ENCODE measurements around the gene S1PR4. TPM values are rescaled to one million over a fixed set of nuclear protein-coding genes. Genes with fewer than 3 reads are reported as not detected.

Gene S1PR4
- total and polyA plus RNA-seq, 2 donors (not counting 1 experiment from before 2014, with no cell fraction given) = 84.2 to 129 TPM

DNA sequence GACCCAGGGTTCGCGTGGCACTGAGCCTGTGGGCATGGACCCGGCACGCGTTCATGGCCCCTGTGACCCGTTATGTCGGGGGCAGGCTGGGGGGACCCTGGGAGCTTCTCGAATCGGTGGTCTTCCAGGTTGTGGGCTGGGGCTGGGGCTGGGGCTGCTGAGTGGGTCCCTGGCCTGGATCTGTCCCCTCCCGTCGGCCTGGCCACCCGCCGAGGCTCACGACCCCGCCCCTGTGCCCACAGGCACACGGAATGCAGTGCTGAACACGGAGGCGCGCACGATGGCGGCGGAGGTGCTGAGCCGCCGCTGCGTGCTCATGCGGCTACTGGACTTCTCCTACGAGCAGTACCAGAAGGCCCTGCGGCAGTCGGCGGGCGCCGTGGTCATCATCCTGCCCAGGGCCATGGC lies 13.7 kb downstream of the S1PR4 start:
- H2AFZ ChIP-seq (ENCODE audit: insufficient read depth, low read depth, low read length, poor library complexity, severe bottlenecking) = no peak overlapping the region
- H3K9me3 ChIP-seq (ENCODE audit: control extremely low read depth in 1 of 3, control insufficient read depth in 2 of 3, insufficient read depth in 1 of 3, low read length in 2 of 3) = peaks cover 0 to 11% (median 0%) of the 10 kb centered on the region in 3 donors
- POLR2A ChIA-PET = no interaction called here
- Mint-ChIP-seq H3K27ac (no peak overlapping the region), H3K4me1 (peaks cover 28% of the 10 kb centered on the region), H3K27me3 (no peaks in the 10 kb centered on the region), H3K9me3 (ENCODE audit: insufficient read depth) (no peaks in the 10 kb centered on the region), H3K4me3 (no peak overlapping the region)
- no peak overlapping the region for H3K4me3 ChIP-seq (ENCODE audit: control extremely low read depth in 1 of 5, extremely low read depth in 1 of 5, insufficient read depth in 1 of 5, low read depth in 2 of 5, low read length in 4 of 5)
- peaks cover 0 to 26% of the 10 kb centered on the region in 2 experiments for H3K36me3 ChIP-seq (replicated peaks in 1 of 2; ENCODE audit: control extremely low read depth in 1 of 2, control insufficient read depth in 1 of 2, extremely low read depth in 1 of 2, insufficient read depth in 2 of 2, low read length in 1 of 2)
- ATAC-seq (ENCODE audit: low read depth) (no peak), DNase-seq (no peak)
- H3K27ac ChIP-seq (ENCODE audit: low read length in 2 of 2) = no peak overlapping the region
- peaks cover 10 to 32% of the 10 kb centered on the region in 2 donors for H3K4me1 ChIP-seq (ENCODE audit: control insufficient read depth in 2 of 2, insufficient read depth in 2 of 2, low read length in 2 of 2)
- no peak overlapping the region for H3K4me2 ChIP-seq (replicated peaks; ENCODE audit: low read depth, low read length, poor library complexity, severe bottlenecking)
- no peak overlapping the region for H3K9ac ChIP-seq (ENCODE audit: low read length)
- H3K27me3 ChIP-seq (replicated peaks in 1 of 4; ENCODE audit: control extremely low read depth in 1 of 4, control insufficient read depth in 3 of 4, insufficient read depth in 4 of 4, low read length in 3 of 4) = no peaks in the 10 kb centered on the region
- WGBS (ENCODE audit: insufficient coverage) = 96% methylated on average over 32 of the region's 32 CpGs
- intact Hi-C loops (cut with micrococcal nuclease) = no loop called here
- peaks cover 68% of the 10 kb centered on the region for H4K20me1 ChIP-seq (ENCODE audit: control insufficient read depth, insufficient read depth, low read length, poor library complexity, severe bottlenecking)
- TF ChIP-seq, protein P1, sequence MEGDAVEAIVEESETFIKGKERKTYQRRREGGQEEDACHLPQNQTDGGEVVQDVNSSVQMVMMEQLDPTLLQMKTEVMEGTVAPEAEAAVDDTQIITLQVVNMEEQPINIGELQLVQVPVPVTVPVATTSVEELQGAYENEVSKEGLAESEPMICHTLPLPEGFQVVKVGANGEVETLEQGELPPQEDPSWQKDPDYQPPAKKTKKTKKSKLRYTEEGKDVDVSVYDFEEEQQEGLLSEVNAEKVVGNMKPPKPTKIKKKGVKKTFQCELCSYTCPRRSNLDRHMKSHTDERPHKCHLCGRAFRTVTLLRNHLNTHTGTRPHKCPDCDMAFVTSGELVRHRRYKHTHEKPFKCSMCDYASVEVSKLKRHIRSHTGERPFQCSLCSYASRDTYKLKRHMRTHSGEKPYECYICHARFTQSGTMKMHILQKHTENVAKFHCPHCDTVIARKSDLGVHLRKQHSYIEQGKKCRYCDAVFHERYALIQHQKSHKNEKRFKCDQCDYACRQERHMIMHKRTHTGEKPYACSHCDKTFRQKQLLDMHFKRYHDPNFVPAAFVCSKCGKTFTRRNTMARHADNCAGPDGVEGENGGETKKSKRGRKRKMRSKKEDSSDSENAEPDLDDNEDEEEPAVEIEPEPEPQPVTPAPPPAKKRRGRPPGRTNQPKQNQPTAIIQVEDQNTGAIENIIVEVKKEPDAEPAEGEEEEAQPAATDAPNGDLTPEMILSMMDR (IDR thresholded peaks at IDR 0.05) = no peak
- no peak for TF ChIP-seq EZH2 (IDR thresholded peaks at IDR 0.05; ENCODE audit: borderline replicate concordance, insufficient read depth, low read depth, low read length, poor library complexity, severe bottlenecking)
- peaks cover 68% of the 10 kb centered on the region for H3K79me2 ChIP-seq (ENCODE audit: control insufficient read depth, insufficient read depth, low read length)
- CTCF ChIA-PET = no interaction called here

DNA sequence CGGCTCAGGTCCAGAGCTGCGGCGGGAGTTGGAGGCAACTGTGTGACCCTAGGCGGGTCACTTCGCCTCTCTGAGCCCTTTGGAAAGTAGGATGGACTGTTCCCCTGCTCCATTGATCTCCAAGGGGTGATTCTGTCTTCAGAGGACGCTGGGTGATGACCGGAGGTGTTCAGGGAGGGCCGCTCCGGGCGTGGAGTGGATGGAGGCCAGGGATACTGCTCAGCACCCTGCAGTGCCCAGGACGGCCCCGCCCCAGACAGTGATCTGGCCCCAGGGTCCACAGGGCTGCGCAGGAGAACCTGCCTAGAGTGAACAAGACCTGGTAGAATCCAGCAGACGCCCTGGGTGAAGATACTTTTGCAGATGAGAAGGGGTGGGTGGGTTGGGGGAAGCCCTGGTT lies 14.1 kb downstream of the S1PR4 start:
- POLR2A ChIA-PET = no interaction called here
- H3K9me3 ChIP-seq (ENCODE audit: control extremely low read depth in 1 of 3, control insufficient read depth in 2 of 3, insufficient read depth in 1 of 3, low read length in 2 of 3) = peaks cover 0 to 11% (median 0%) of the 10 kb centered on the region in 3 donors
- H3K27ac ChIP-seq (ENCODE audit: low read length in 2 of 2) = no peak overlapping the region
- Mint-ChIP-seq H3K27me3 (no peaks in the 10 kb centered on the region), H3K4me3 (no peak overlapping the region), H3K9me3 (ENCODE audit: insufficient read depth) (no peaks in the 10 kb centered on the region), H3K27ac (no peak overlapping the region), H3K4me1 (peaks cover 24% of the 10 kb centered on the region)
- intact Hi-C loops (cut with micrococcal nuclease) = no loop called here
- no peak overlapping the region for H3K4me2 ChIP-seq (replicated peaks; ENCODE audit: low read depth, low read length, poor library complexity, severe bottlenecking)
- TF ChIP-seq, protein P1 (IDR thresholded peaks at IDR 0.05) = no peak
- no peak for TF ChIP-seq EZH2 (IDR thresholded peaks at IDR 0.05; ENCODE audit: borderline replicate concordance, insufficient read depth, low read depth, low read length, poor library complexity, severe bottlenecking)
- H3K4me3 ChIP-seq (ENCODE audit: control extremely low read depth in 1 of 5, extremely low read depth in 1 of 5, insufficient read depth in 1 of 5, low read depth in 2 of 5, low read length in 4 of 5) = no peak overlapping the region
- no peak overlapping the region for H3K9ac ChIP-seq (ENCODE audit: low read length)
- H3K4me1 ChIP-seq (ENCODE audit: control insufficient read depth in 2 of 2, insufficient read depth in 2 of 2, low read length in 2 of 2) = peaks cover 9 to 27% of the 10 kb centered on the region in 2 donors
- H2AFZ ChIP-seq (ENCODE audit: insufficient read depth, low read depth, low read length, poor library complexity, severe bottlenecking) = no peak overlapping the region
- H3K79me2 ChIP-seq (ENCODE audit: control insufficient read depth, insufficient read depth, low read length) = peaks cover 63% of the 10 kb centered on the region
- DNase-seq (no peak), ATAC-seq (ENCODE audit: low read depth) (no peak)
- peaks cover 63% of the 10 kb centered on the region for H4K20me1 ChIP-seq (ENCODE audit: control insufficient read depth, insufficient read depth, low read length, poor library complexity, severe bottlenecking)
- WGBS (ENCODE audit: insufficient coverage) = 95% methylated on average over 12 of the region's 14 CpGs
- CTCF ChIA-PET = no interaction called here
- peaks cover 0 to 26% of the 10 kb centered on the region in 2 experiments for H3K36me3 ChIP-seq (replicated peaks in 1 of 2; ENCODE audit: control extremely low read depth in 1 of 2, control insufficient read depth in 1 of 2, extremely low read depth in 1 of 2, insufficient read depth in 2 of 2, low read length in 1 of 2)
- no peaks in the 10 kb centered on the region for H3K27me3 ChIP-seq (replicated peaks in 1 of 4; ENCODE audit: control extremely low read depth in 1 of 4, control insufficient read depth in 3 of 4, insufficient read depth in 4 of 4, low read length in 3 of 4)

Data from B cell (primary cell).